ENCODE results near the gene SIRPG. TPM values are rescaled to one million over a fixed set of nuclear protein-coding genes. Genes with fewer than 3 reads are reported as not detected.
"Not testable (repeated sequence)": the region's sequence is repeated elsewhere in the genome, so short reads cannot be mapped to it uniquely, and the experiment has no call there.

Gene SIRPG
- total RNA-seq, 1 donor from 2014 or later = not detected

GRCh38 chr20:1644101-1644962, 13.2 kb downstream of the SIRPG start:
- ATAC-seq (ENCODE audit: poor library complexity) (no peak), DNase-seq (no peak)
- intact Hi-C loops (cut with DNase I) = no loop called here

DNA sequence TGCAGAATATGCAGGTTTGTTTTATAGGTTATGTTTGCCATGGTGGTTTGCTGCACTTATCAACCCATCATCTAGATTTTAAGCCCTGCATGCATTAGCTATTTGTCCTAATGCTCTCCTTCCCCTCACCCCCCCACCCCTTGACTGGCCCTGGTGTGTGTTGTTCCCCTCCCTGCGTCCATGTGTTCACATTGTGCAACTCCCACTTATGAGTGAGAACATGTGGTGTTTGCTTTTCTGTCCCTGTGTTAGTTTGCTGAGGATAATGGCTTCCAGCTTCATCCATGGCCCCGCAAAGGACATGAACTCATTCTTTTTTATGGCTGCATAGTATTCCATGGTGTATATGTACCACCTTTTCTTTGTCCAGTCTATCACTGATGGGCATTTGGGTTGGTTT, 18.9 kb downstream of the SIRPG start:
- DNase-seq; ATAC-seq (ENCODE audit: poor library complexity); intact Hi-C loops (cut with DNase I): not testable (repeated sequence)

DNA sequence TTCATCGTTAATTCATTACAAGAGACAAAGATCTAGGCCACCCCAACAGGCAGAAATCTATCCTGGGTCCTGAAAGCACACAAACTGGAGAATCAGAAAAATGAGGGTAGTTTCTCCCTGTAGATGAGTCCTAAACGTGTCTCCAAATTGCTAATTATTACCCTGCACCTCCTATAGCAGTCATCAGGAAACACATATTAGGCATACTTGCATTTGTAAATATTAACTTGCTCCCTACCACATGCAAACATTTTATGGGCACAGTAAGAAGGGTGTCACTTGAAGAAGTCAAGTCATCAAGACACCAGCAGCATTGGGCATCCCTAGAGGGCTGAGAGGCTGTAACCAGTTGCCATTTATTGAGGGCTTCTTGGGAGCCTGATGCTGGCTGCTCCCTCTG, 19.8 kb downstream of the SIRPG start:
- ATAC-seq (ENCODE audit: poor library complexity) (no peak), DNase-seq (no peak)
- intact Hi-C loops (cut with DNase I) = no loop called here

DNA sequence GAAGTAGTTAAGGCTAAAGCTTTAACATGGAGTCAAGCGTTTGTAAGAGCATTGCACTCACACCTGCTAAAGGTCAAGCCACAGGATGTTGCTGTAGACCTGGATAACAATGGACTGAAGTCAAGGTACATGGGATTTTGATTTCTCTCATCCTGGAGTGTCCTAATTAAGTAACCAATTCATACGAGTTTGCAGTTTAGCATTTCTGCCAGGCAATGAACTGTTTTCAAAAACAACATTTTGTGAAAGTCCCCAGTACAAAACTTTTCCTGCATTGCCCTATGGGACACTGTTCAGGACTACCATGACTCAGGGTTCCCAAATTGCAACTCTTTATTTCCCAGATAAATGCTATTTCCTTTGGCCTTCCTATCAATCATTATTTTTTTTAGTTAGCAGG, 20.4 kb downstream of the SIRPG start:
- intact Hi-C loops (cut with DNase I) = no loop called here

DNA sequence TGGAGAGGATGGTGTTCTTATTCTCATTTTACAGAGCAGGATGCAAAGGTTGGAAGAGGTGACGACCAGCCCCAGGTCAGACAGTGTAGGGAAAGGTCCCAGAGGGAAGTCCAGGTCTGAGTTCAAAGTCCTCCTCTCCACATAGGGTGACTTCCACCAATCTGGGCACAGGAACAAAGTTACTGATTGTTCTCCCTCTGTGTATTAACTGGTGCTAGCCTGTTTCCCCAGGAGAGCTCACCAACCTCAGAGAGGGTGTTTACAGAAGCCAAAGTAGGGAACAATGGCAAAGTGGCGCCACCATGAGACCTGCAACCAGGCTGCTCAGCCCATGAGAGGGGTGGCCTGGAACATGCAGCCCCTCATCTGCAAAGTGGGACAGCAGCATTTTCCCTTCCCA, 21.0 kb downstream of the SIRPG start:
- intact Hi-C loops (cut with DNase I) = no loop called here
- ATAC-seq (ENCODE audit: poor library complexity) = no peak
- DNase-seq = no peak

More for the DNA sequence above, 20.4 kb downstream of the SIRPG start:
- DNase-seq (no peak), ATAC-seq (ENCODE audit: poor library complexity) (no peak)

DNA sequence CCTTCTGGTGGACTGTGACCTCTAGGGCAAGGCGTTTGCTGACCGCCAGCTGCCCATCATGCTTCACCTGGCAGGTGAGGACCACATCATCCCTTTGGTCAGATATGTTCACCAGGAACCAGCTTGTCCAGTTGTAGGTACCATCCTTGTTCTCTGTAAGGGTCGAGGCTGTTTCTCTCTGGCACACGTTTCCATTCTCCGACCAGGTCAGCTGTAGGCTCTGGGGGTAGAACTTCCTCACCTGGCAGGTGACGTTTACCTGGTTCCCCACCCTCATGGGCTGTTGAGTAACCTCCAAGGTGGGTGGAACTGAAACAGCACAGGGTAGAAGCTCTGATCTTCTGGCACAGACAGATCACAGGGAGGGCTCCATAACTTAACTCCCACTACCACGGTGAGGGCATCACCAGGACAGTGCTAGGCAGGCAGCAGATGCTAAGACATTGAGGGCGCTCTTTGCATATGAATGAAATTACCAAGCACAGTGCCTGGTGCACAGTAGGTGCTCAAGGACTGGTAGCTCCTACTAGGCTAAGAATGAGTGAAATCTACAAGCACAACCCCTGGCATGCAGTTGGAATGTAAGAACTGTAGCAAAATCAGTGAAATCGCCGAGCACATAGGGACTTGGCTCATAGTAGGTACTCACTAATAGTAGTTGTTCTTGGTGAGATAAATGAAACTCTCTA, 22.1 kb downstream of the SIRPG start:
- DNase-seq (no peak), ATAC-seq (ENCODE audit: poor library complexity) (no peak)
- intact Hi-C loops (cut with DNase I) = no loop called here

GRCh38 chr20:1633535-1633934, 24.0 kb downstream of the SIRPG start:
- ATAC-seq (ENCODE audit: poor library complexity) = no peak
- intact Hi-C loops (cut with DNase I) = no loop called here
- DNase-seq = no peak

GRCh38 chr20:1632178-1632577, 25.4 kb downstream of the SIRPG start:
- no peak for DNase-seq
- no peak for ATAC-seq (ENCODE audit: poor library complexity)
- intact Hi-C loops (cut with DNase I) = no loop called here

GRCh38 chr20:1631309-1632151, 26.0 kb downstream of the SIRPG start:
- ATAC-seq (ENCODE audit: poor library complexity) = no peak
- DNase-seq = no peak
- intact Hi-C loops (cut with DNase I) = no loop called here

DNA sequence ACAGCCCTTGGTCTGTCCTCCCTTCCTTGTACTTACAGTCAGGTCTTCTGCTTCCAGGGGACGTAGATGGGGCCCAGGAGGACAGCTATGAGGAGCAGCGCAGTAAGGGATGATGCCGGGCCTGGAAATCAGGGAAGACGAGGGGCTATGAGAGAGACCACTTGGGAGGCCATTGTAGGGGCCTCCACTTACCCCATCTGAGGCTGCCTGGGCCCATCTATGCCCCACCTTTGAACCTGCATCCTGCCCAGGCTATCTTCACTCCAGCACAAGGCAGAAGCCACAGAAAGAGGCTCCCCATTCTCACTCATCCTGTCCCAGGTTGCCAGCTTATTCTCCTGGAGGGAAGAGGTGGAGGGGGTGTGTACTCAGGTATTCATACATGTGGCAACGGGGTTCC, 27.4 kb downstream of the SIRPG start:
- no peak for DNase-seq
- ATAC-seq (ENCODE audit: poor library complexity) = no peak
- intact Hi-C loops (cut with DNase I) = no loop called here

DNA sequence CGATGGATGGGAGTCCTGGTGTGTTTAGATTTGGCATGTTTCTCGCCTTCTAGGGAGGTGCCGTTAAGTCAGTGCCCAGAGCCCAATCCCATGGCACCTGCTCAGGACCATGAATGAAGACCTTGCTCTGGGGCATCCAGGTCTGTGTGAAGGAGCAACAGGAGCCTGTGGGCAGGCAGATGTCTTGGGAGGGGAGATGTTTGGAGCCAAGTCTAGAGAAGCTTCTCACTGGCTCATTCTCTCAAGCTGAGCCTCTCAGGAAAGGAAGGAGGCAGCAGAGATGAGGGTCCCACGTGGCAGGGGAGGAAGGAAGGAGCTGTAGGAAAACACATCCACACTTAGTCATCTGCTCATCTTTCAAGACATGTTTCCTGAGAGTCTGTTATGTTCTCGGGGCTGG, 28.3 kb downstream of the SIRPG start:
- intact Hi-C loops (cut with DNase I) = loop anchor here (5.0 kb wide), 1 partner anchor 52 kb away; no protein-coding TSS in a partner anchor
- ATAC-seq (ENCODE audit: poor library complexity) (no peak), DNase-seq (no peak)

- intact Hi-C loops (cut with DNase I) = loop anchor here (5.0 kb wide), 1 partner anchor 51 kb away; no protein-coding TSS in a partner anchor
- no peak for DNase-seq
- ATAC-seq (ENCODE audit: poor library complexity) = no peak
Measured at GRCh38 chr20:1628621-1629020, 29.0 kb downstream of the SIRPG start.

DNA sequence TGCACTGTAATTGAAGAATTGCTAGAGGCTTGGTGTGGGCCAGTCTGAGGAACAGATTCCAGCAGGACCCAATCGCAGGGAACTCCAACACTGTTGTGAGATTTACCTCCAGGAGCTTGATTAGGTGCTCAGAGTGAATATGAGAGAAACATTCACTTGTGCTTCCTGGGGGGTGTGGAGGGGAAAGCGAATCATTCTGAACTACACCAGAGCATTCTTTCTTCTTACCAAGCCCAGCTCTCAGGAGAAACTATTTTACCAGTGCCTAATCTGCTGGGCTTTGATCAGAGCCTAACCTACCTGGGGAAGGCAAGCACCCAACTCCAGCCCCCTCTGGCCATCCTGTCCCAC, 30.4 kb downstream of the SIRPG start:
- DNase-seq = no peak
- intact Hi-C loops (cut with DNase I) = loop anchor here (5.0 kb wide), 1 partner anchor 50 kb away; no protein-coding TSS in a partner anchor
- ATAC-seq (ENCODE audit: poor library complexity) = no peak

GRCh38 chr20:1626528-1627199, 30.9 kb downstream of the SIRPG start:
- no peak for DNase-seq
- intact Hi-C loops (cut with DNase I) = loop anchor here (5.0 kb wide), 1 partner anchor 49 kb away; no protein-coding TSS in a partner anchor
- ATAC-seq (ENCODE audit: poor library complexity) = no peak

GRCh38 chr20:1625083-1625690, 32.4 kb downstream of the SIRPG start:
- intact Hi-C loops (cut with DNase I) = loop anchor here (5.0 kb wide), 1 partner anchor 48 kb away; no protein-coding TSS in a partner anchor
- DNase-seq = no peak
- ATAC-seq (ENCODE audit: poor library complexity) = no peak

DNA sequence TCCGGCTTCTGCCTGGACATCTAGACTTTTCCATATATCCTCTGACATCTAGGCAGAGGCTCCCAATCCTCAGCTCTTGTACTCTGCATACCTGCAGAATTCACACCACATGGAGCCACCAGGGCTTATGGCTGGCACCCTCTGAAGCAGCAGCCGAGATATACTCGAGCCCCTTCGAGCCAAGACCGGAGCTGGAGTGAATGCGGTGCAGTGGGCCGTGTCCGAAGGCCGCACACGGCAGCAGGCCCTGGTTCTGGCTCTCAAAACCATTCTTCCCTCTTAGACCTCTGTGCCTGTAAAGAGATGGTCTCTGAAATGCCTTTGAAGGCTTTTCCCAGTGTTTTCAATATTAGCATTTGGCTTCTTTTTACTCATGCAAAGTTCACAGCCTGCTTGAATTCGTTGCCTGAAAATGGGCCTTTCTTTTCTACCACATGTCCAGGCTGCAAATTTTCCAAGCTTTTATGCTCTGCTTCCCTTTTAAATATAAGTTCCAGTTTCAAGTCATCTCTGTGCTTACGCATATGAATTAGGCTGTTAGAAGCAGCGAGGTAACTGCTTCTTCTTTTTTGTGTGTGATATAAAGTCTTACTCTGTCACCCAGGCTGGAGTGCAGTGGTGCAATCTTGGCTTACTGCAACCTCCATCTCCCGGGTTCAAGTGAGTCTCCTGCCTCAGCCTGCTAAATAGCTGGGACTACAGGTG, 33.9 kb downstream of the SIRPG start:
- intact Hi-C loops (cut with DNase I) = no loop called here
- ATAC-seq (ENCODE audit: poor library complexity) = no peak

DNA sequence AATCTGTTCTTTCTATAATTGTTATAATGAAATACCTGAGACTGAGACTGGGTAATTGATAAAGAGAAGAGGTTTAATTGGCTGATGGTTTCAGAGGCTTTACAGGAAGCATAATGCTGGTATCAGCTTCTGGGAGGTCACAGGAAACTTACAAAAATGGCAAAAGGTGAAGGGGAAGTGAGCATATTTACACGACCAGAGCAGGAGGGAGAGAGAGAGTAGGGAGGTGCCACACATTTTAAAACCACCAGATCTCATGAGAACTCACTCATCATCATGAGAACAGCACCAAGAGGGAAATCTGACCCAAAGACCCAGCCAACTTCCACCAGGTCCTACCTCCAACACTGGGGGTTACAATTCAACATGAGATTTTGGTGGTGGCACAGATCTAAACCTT, 35.1 kb downstream of the SIRPG start:
- ATAC-seq (ENCODE audit: poor library complexity) = no peak
- intact Hi-C loops (cut with DNase I) = no loop called here
- DNase-seq = no peak

More for the DNA sequence above, 33.9 kb downstream of the SIRPG start:
- no peak for DNase-seq

- no peak for ATAC-seq (ENCODE audit: poor library complexity)
- intact Hi-C loops (cut with DNase I) = no loop called here
- DNase-seq = no peak
Measured at GRCh38 chr20:1621316-1621715, 36.3 kb downstream of the SIRPG start.

All from Right ventricle myocardium superior (tissue), 1 donor.